Measurements from ENCODE around the gene TP53RK. TPM values are rescaled to one million over a fixed set of nuclear protein-coding genes. Genes with fewer than 3 reads are reported as not detected.

TP53RK gene
- total and polyA plus RNA-seq, 2 of the 13 experiments (the other 11 are each of a cell fraction or from before 2014, with no cell fraction given): 12.9 to 25.5 TPM

- TF ChIP-seq ARID4A (CRISPR knock-in tag; IDR thresholded peaks at IDR 0.05; ENCODE audit: borderline replicate concordance) (peak; percentile 55; the same call in 1 of the 2 replicates), ELF4 (CRISPR knock-in tag; IDR thresholded peaks at IDR 0.05; ENCODE audit: borderline replicate concordance) (peak; percentile 59; the same call in 1 of the 2 replicates), ZNF747 (CRISPR knock-in tag; IDR thresholded peaks at IDR 0.05; ENCODE audit: borderline replicate concordance) (peak; percentile 91; the same call in 1 of the 2 replicates), ZNF672 (CRISPR knock-in tag; IDR thresholded peaks at IDR 0.05) (no peak), SIN3A (IDR thresholded peaks at IDR 0.05; ENCODE audit: borderline replicate concordance, low read depth, low read length) (no peak), ZFP90 (CRISPR knock-in tag; IDR thresholded peaks at IDR 0.05; ENCODE audit: borderline replicate concordance) (peak; percentile 74; the same call in 1 of the 2 replicates), NFKBIZ (CRISPR knock-in tag; IDR thresholded peaks at IDR 0.05) (peak; percentile 47; the same call in 1 of the 2 replicates), MXD4 (CRISPR knock-in tag; IDR thresholded peaks at IDR 0.05) (peak; percentile 72; the same call in 1 of the 2 replicates), ZNF562 (CRISPR knock-in tag; IDR thresholded peaks at IDR 0.05; ENCODE audit: borderline replicate concordance) (no peak), RNF2 (conservative IDR thresholded peaks at IDR 0.05; ENCODE audit: low read depth) (no peak; the same call in 1 of the 2 replicates), FLYWCH1 (CRISPR knock-in tag; IDR thresholded peaks at IDR 0.05) (no peak), MYC (CRISPR knock-in tag; IDR thresholded peaks at IDR 0.05; ENCODE audit: borderline replicate concordance) (peak; percentile 70; the same call in 1 of the 2 replicates), XRCC5 (optimal IDR thresholded peaks at IDR 0.05; ENCODE audit: low read length) (no peak), E2F5 (CRISPR knock-in tag; conservative IDR thresholded peaks at IDR 0.05) (no peak), GTF2F1 (IDR thresholded peaks at IDR 0.05; ENCODE audit: low read length) (no peak), ZNF639 (CRISPR knock-in tag; conservative IDR thresholded peaks at IDR 0.05) (peak; percentile 51; the same call in 1 of the 2 replicates), ZNF816 (CRISPR knock-in tag; IDR thresholded peaks at IDR 0.05; ENCODE audit: borderline replicate concordance) (peak; percentile 89; the same call in 1 of the 2 replicates), ZSCAN22 (CRISPR knock-in tag; IDR thresholded peaks at IDR 0.05) (peak; percentile 94), ZNF891 (CRISPR knock-in tag; IDR thresholded peaks at IDR 0.05) (no peak), MTF1 (CRISPR knock-in tag; IDR thresholded peaks at IDR 0.05) (no peak), SP2 (CRISPR knock-in tag; IDR thresholded peaks at IDR 0.05) (no peak)
- TF ChIP-seq, protein P1, sequence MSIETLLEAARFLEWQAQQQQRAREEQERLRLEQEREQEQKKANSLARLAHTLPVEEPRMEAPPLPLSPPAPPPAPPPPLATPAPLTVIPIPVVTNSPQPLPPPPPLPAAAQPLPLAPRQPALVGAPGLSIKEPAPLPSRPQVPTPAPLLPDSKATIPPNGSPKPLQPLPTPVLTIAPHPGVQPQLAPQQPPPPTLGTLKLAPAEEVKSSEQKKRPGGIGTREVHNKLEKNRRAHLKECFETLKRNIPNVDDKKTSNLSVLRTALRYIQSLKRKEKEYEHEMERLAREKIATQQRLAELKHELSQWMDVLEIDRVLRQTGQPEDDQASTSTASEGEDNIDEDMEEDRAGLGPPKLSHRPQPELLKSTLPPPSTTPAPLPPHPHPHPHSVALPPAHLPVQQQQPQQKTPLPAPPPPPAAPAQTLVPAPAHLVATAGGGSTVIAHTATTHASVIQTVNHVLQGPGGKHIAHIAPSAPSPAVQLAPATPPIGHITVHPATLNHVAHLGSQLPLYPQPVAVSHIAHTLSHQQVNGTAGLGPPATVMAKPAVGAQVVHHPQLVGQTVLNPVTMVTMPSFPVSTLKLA (IDR thresholded peaks at IDR 0.05): peak; percentile 40; the same call in 1 of the 2 replicates
Observed at GRCh38 chr20:46674253-46675083, 14.8 kb downstream of the TP53RK start (continued).

Measured in HepG2 (cell line).